ENCODE data around the gene IRF1.

- TF ChIP-seq CTCF (IDR thresholded peaks at IDR 0.05) (no peak), POLR2A (IDR thresholded peaks at IDR 0.05) (no peak)
Measured at GRCh38 chr5:132457371-132458225, 33.0 kb downstream of the IRF1 start.

All from esophagus squamous epithelium (tissue), 4 donors.